Adrenal gland (tissue), 12 donors: ENCODE results near the gene GRIN2D. TPM values are rescaled to one million over a fixed set of nuclear protein-coding genes. Genes with fewer than 3 reads are reported as not detected.

Source experiments
- DNase-seq, 7 donors: peaks; one replicate each; pipeline ENCODE4 v3.0.0-alpha.2; 2019 to 2020
- H3K27ac ChIP-seq, 5 donors: fragments of 200-600 bp; sonication (generic) in 4 of 5; 1 replicate in 3 of 5; 2 replicates in 2 of 5; pipeline versions ENCODE4 v1.5.1 to v1.8.0; 2016 to 2020; ENCODE audit warnings: mild to moderate bottlenecking in 1 of 5
- H3K27me3 ChIP-seq: fragments of 200-600 bp; 2 replicates; pipeline ENCODE4 v1.8.0; 2021
- H3K36me3 ChIP-seq, 2 donors: fragments of 200-600 bp; replicated peaks in 1 of 2; 1 replicate in 1 of 2; 2 replicates in 1 of 2; pipeline versions ENCODE4 v1.5.1 to v1.8.0; 2018 to 2022
- H3K4me1 ChIP-seq, 2 donors: fragments of 200-600 bp; replicated peaks in 1 of 2; 1 replicate in 1 of 2; 2 replicates in 1 of 2; pipeline versions ENCODE4 v1.5.1 to v1.8.0; 2018 to 2021
- H3K4me3 ChIP-seq, 4 donors: fragments of 200-600 bp; sonication (generic) in 3 of 4; one replicate each; pipeline ENCODE4 v1.5.1; 2016 to 2018
- H3K9me3 ChIP-seq, 3 donors: fragments of 200-600 bp; sonication (generic) in 1 of 3; replicated peaks in 1 of 3; 1 replicate in 2 of 3; 2 replicates in 1 of 3; pipeline versions ENCODE4 v1.5.1 to v1.8.0; 2016 to 2021
- CTCF ChIP-seq, 6 experiments: fragments of 450-650 bp in 4 of 6; fragments of 200-600 bp in 2 of 6; sonication (generic) in 1 of 6; IDR thresholded peaks; 1 replicate in 5 of 6; 2 replicates in 1 of 6; pipeline versions ENCODE4 v1.5.1 to v1.8.0; 2016 to 2021; ENCODE audit warnings: antibody characterized with exemption in 6 of 6, mild to moderate bottlenecking in 2 of 6, moderate library complexity in 1 of 6
- POLR2A ChIP-seq, 2 donors: fragments of 450-650 bp; IDR thresholded peaks; one replicate each; pipeline ENCODE4 v1.6.1; 2017; ENCODE audit warnings: antibody characterized with exemption in 2 of 2, mild to moderate bottlenecking in 2 of 2, moderate library complexity in 1 of 2
- WGBS, 4 donors: extraction: QIAGEN DNeasy Blood & Tissue Kit in 2 of 4; methylation state at CpG; one replicate each; pipeline versions ENCODE4 v1.1.5 to v1.1.7; 2013 to 2017; 5-methylcytosine and 5-hydroxymethylcytosine counted together
- intact Hi-C, 2 donors: fragments of 100-400 bp; cut with DNase I; formaldehyde crosslinking; loops; one replicate each; pipeline versions ENCODE4 v1.14.1 to v1.15.0; 2022 to 2023
- polyA plus RNA-seq, 3 donors: library from polyadenylated mRNA; stranded (reverse); fragments of 200-250 nt in 2 of 3; fragments of 350-450 nt in 1 of 3; fragmentation: Illumina TruSeq in 1 of 3; extraction: RNeasy Lipid Tissue Mini Kit (QIAGEN cat#74804) in 1 of 3; gene quantifications; one replicate each; pipeline ENCODE4 v1.2.3, GENCODE V29; 2013 to 2014
- total RNA-seq, 9 donors: library from RNA; depleted of rRNA in 4 of 9; stranded (reverse); fragments of >200 nt in 4 of 9; fragments of 120-200 nt in 1 of 9; fragmentation: NEBNext Ultra II Directional in 1 of 9; extraction: Animal tissue kit (Norgen Biotek cat#: 25700) in 1 of 9; gene quantifications; one replicate each; pipeline versions ENCODE4 v1.1.0 to v1.2.4, GENCODE V29; 2013 to 2023
- donor health status: healthy with polysubstance abuse.
- donor health status: Bipolar disorder and iron deficiency.
- donor health status: DM: yes; HTN: yes; CAD: no.
- donor health status: DM: no; HTN: no; CAD: no.
- donor health status: DM: no; HTN: no; CAD: no.
- donor health status: DM: yes; HTN: yes; CAD: no.

The GRIN2D gene
- total and polyA plus RNA-seq, 12 donors = 0.11 to 1.8 (median 0.61) TPM

- H3K27me3 ChIP-seq = no peaks in the 10 kb centered on the region
- H3K9me3 ChIP-seq = no peaks in the 10 kb centered on the region
- H3K36me3 ChIP-seq = no peaks in the 10 kb centered on the region
- intact Hi-C loops = no loop called here
- WGBS, 4 donors = 59 to 87% (median 69%) methylated on average over 7 to 16 of the region's 16 CpGs
- H3K27ac ChIP-seq = no peak overlapping the region
- no peak overlapping the region for H3K4me3 ChIP-seq
- DNase-seq = no peak
- H3K4me1 ChIP-seq = peaks cover 0 to 10% of the 10 kb centered on the region in 2 donors
- no peak for TF ChIP-seq CTCF (IDR thresholded peaks at IDR 0.05)
- TF ChIP-seq POLR2A (IDR thresholded peaks at IDR 0.05) = no peak
These were observed 28.1 kb downstream of the GRIN2D start for GRCh38 chr19:48421548-48421947.

GRCh38 chr19:48424694-48425219 lies 31.3 kb downstream of the GRIN2D start:
- H3K9me3 ChIP-seq = no peaks in the 10 kb centered on the region
- TF ChIP-seq POLR2A (IDR thresholded peaks at IDR 0.05) = no peak
- TF ChIP-seq CTCF (IDR thresholded peaks at IDR 0.05) = no peak
- no peaks in the 10 kb centered on the region for H3K27me3 ChIP-seq
- intact Hi-C loops = no loop called here
- H3K4me3 ChIP-seq = peak overlapping the region in 1 of 4 donors; percentile 4
- DNase-seq = peak in 3 of 7 donors; percentile 29 to 39 (median 38)
- H3K36me3 ChIP-seq = no peaks in the 10 kb centered on the region
- H3K27ac ChIP-seq = peak overlapping the region in 2 of 5 donors; percentile 41 to 45
- WGBS, 4 donors = 11 to 24% (median 14%) methylated on average over 8 of the region's 8 CpGs
- peaks cover 0 to 7% of the 10 kb centered on the region in 2 donors for H3K4me1 ChIP-seq

GRCh38 chr19:48428670-48429069 lies 35.2 kb downstream of the GRIN2D start:
- no peak overlapping the region for H3K4me3 ChIP-seq
- intact Hi-C loops = no loop called here

GRCh38 chr19:48433337-48433736 lies 39.9 kb downstream of the GRIN2D start:
- Histone ChIP-seq H3K27me3 (no peaks in the 10 kb centered on the region), H3K36me3 (no peaks in the 10 kb centered on the region), H3K27ac (no peak overlapping the region), H3K9me3 (no peaks in the 10 kb centered on the region), H3K4me3 (no peak overlapping the region), H3K4me1 (no peaks in the 10 kb centered on the region)
- WGBS, 4 donors = 71 to 81% (median 77%) methylated on average over 8 of the region's 8 CpGs
- TF ChIP-seq CTCF (IDR thresholded peaks at IDR 0.05) (no peak), POLR2A (IDR thresholded peaks at IDR 0.05) (no peak)
- intact Hi-C loops = no loop called here
- DNase-seq = no peak

More at GRCh38 chr19:48428670-48429069, 35.2 kb downstream of the GRIN2D start:
- DNase-seq = no peak
- peaks cover 0 to 7% of the 10 kb centered on the region in 2 donors for H3K4me1 ChIP-seq
- no peak overlapping the region for H3K27ac ChIP-seq
- TF ChIP-seq POLR2A (IDR thresholded peaks at IDR 0.05) = no peak
- TF ChIP-seq CTCF (IDR thresholded peaks at IDR 0.05) = no peak
- 85 to 100% (median 92%) methylated on average over 1 of the region's 1 CpG for WGBS, 4 donors
- H3K27me3 ChIP-seq = no peaks in the 10 kb centered on the region
- H3K9me3 ChIP-seq = no peaks in the 10 kb centered on the region
- H3K36me3 ChIP-seq = no peaks in the 10 kb centered on the region
